GM19463 (cell line): ENCODE results near the gene FEM1C.
"Not testable (repeated sequence)": the region's sequence is repeated elsewhere in the genome, so short reads cannot be mapped to it uniquely, and the experiment has no call there.

Experiments
- ATAC-seq: cut with Tn5 transposase; IDR thresholded peaks from one replicate; pipeline ENCODE4 v1.9.1; 2021; ENCODE audit warnings: mild to moderate bottlenecking, moderate library complexity; ENCODE audit not compliant: unreplicated experiment

Gene FEM1C

GRCh38 chr5:115479166-115479873 lies 65.3 kb downstream of the FEM1C start:
- ATAC-seq: not testable (repeated sequence)

- no peak for ATAC-seq
Measured at GRCh38 chr5:115478281-115478680, 66.3 kb downstream of the FEM1C start.

DNA sequence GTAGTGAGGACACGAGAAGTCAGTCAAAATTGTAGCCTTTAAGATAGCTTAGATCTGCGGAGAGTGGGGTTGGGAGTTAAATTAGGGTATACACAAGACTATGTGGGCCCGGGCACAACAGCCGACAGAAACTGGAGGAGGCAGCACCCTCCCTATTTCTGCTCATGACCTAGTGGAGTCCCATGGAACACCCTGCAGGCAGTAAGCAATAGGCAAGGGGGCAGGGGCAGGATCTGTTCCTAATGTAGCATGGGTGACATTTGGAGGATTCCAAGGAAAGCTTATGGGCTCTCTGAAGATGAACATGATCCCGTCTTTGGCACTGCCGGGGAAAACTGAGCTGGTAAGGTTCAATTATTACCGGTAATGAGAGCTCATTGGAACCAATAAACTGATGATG lies 67.0 kb downstream of the FEM1C start:
- ATAC-seq: no peak

GRCh38 chr5:115475788-115476187 lies 68.8 kb downstream of the FEM1C start:
- no peak for ATAC-seq

GRCh38 chr5:115472271-115473025 lies 72.1 kb downstream of the FEM1C start:
- no peak for ATAC-seq

DNA sequence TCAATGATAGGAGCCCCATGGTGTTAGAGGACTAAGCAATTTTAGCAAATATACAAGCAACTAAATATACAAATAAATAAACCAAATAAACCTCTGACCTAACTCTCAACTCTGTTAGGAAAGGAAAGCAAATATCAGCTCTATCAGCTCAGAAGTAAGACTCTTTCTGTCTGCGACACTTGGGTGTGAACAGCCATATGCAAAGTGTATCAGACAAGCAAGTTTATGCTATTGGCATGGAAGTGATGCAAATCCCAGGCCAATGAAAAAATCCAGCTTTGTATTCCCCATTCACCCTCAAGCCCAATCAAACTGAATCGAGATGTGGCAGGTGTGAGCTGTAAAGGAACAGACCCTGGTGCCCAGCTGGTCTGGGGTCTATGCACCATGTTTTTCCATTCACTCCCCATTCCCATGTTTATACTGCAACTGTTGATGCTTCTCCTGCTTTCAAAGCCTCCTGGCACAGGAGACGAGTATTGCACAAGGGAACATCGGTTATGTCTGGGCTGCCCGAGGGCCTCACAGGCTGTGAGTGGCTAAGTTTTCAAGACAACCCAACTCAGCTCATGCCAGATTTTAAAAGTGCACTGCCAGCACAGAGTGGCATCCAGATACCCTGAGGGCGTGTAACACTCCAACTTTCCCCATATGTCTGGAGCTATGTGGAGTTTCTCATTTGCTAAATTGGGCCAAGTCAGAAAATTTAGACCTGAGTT lies 73.1 kb downstream of the FEM1C start:
- no peak for ATAC-seq

GRCh38 chr5:115470921-115471320 lies 73.7 kb downstream of the FEM1C start:
- ATAC-seq: no peak
